ENCODE measurements around the gene EVL.
"Not testable (repeated sequence)": the region's sequence is repeated elsewhere in the genome, so short reads cannot be mapped to it uniquely, and the experiment has no call there.

The EVL gene

DNA sequence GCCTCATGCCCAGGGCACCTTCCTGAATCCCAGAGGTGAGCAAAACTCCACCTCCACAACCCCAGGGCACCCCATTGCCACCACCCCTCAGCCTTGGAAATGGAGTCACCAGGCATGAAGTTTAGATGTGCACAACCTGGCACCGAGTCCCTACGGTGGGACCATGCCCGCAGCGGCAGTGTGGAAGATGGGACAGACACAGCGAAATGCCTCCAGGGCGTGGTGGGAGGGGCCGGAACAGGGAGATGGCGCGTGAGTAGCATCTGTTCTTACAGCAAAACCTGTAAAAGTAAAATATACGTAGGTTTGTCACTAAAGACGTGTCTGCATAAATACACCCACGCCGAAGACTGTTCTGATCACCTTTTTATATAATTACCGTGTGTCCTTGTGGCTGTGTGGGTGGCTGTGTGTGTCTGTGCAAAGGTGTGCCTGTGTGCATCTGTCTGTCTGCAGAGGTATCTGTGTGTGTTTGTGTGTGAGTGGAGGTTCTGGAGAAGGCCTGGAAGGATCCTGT lies 111.6 kb downstream of the EVL start:
- no peaks in the 10 kb centered on the region for H3K36me3 ChIP-seq (ENCODE audit: insufficient read depth, low read length)
- no peaks in the 10 kb centered on the region for H3K9me3 ChIP-seq (ENCODE audit: insufficient read depth, low read depth, low read length)
- H2AFZ ChIP-seq (ENCODE audit: low read length), result no peak overlapping the region
- H3K9me2 ChIP-seq (replicated peaks; ENCODE audit: low read depth, low read length), result no peaks in the 10 kb centered on the region
- H4K20me1 ChIP-seq (ENCODE audit: insufficient read depth, low read length, poor library complexity, severe bottlenecking), result no peaks in the 10 kb centered on the region
- H3K79me2 ChIP-seq (ENCODE audit: insufficient read depth, low read length), result no peaks in the 10 kb centered on the region
- H3F3A ChIP-seq (ENCODE audit: low read depth), result no peaks in the 10 kb centered on the region
- H3K4me1 ChIP-seq (ENCODE audit: insufficient read depth, low read length, poor library complexity, severe bottlenecking), result no peaks in the 10 kb centered on the region
- H3K9ac ChIP-seq (ENCODE audit: low read depth, low read length, poor library complexity, severe bottlenecking), result no peak overlapping the region
- no peak overlapping the region for H3K4me2 ChIP-seq (ENCODE audit: low read depth, low read length, poor library complexity, severe bottlenecking)
- TF ChIP-seq, protein P1, sequence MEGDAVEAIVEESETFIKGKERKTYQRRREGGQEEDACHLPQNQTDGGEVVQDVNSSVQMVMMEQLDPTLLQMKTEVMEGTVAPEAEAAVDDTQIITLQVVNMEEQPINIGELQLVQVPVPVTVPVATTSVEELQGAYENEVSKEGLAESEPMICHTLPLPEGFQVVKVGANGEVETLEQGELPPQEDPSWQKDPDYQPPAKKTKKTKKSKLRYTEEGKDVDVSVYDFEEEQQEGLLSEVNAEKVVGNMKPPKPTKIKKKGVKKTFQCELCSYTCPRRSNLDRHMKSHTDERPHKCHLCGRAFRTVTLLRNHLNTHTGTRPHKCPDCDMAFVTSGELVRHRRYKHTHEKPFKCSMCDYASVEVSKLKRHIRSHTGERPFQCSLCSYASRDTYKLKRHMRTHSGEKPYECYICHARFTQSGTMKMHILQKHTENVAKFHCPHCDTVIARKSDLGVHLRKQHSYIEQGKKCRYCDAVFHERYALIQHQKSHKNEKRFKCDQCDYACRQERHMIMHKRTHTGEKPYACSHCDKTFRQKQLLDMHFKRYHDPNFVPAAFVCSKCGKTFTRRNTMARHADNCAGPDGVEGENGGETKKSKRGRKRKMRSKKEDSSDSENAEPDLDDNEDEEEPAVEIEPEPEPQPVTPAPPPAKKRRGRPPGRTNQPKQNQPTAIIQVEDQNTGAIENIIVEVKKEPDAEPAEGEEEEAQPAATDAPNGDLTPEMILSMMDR (conservative IDR thresholded peaks at IDR 0.05; ENCODE audit: low read length), result no peak
- no peak for TF ChIP-seq EZH2phosphoT487 (IDR thresholded peaks at IDR 0.05; ENCODE audit: borderline replicate concordance)
- no peak overlapping the region for H3K4me3 ChIP-seq (ENCODE audit: low read length, poor library complexity, severe bottlenecking)
- H3K27me3 ChIP-seq (ENCODE audit: insufficient read depth, low read length, poor library complexity, severe bottlenecking), result no peaks in the 10 kb centered on the region

DNA sequence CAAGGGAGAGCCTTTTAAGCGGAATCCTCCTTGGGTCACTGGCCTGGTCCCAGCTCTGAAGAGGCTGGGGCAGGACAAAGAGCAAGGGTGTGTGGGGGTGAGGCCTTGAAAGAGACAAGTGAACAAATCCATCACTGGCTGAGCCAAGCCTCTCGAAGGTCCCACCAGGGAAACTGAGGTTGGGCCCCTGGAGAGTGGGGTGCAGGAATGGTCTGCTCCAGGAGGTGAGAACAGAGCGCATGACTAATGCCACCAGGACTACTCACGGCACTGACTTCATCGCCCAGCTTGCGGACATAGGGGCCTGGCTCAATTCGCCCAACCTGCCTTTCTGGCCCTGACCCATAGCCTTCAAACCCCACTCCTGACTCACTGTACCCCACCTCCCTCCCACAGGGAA lies 113.5 kb downstream of the EVL start:
- Histone ChIP-seq H3K4me2 (ENCODE audit: low read depth, low read length, poor library complexity, severe bottlenecking) (no peak overlapping the region), H3K79me2 (ENCODE audit: insufficient read depth, low read length) (no peaks in the 10 kb centered on the region), H3K4me1 (ENCODE audit: insufficient read depth, low read length, poor library complexity, severe bottlenecking) (no peaks in the 10 kb centered on the region), H2AFZ (ENCODE audit: low read length) (no peak overlapping the region), H3F3A (ENCODE audit: low read depth) (no peaks in the 10 kb centered on the region), H3K36me3 (ENCODE audit: insufficient read depth, low read length) (no peaks in the 10 kb centered on the region), H3K27me3 (ENCODE audit: insufficient read depth, low read length, poor library complexity, severe bottlenecking) (no peaks in the 10 kb centered on the region), H3K9ac (ENCODE audit: low read depth, low read length, poor library complexity, severe bottlenecking) (no peak overlapping the region), H3K4me3 (ENCODE audit: low read length, poor library complexity, severe bottlenecking) (no peak overlapping the region), H3K9me2 (replicated peaks; ENCODE audit: low read depth, low read length) (no peaks in the 10 kb centered on the region), H4K20me1 (ENCODE audit: insufficient read depth, low read length, poor library complexity, severe bottlenecking) (no peaks in the 10 kb centered on the region), H3K9me3 (ENCODE audit: insufficient read depth, low read depth, low read length) (no peaks in the 10 kb centered on the region)
- no peak for TF ChIP-seq EZH2phosphoT487 (IDR thresholded peaks at IDR 0.05; ENCODE audit: borderline replicate concordance)
- TF ChIP-seq, protein P1 (conservative IDR thresholded peaks at IDR 0.05; ENCODE audit: low read length), result no peak

DNA sequence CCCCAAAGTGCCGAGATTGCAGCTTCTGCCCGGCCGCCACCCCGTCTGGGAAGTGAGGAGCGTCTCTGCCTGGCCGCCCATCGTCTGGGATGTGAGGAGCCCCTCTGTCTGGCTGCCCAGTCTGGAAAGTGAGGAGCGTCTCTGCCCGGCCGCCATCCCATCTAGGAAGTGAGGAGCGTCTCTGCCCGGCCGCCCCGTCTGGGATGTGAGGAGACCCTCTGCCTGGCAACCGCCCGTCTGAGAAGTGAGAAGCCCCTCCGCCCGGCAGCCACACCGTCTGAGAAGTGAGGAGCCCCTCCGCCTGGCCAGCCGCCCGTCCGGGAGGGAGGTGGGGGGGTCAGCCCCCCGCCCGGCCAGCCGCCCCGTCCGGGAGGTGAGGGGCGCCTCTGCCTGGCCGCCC lies 115.4 kb downstream of the EVL start:
- H4K20me1 ChIP-seq (ENCODE audit: insufficient read depth, low read length, poor library complexity, severe bottlenecking); H3K4me3 ChIP-seq (ENCODE audit: low read length, poor library complexity, severe bottlenecking); H3K9me3 ChIP-seq (ENCODE audit: insufficient read depth, low read depth, low read length); H3K4me1 ChIP-seq (ENCODE audit: insufficient read depth, low read length, poor library complexity, severe bottlenecking); H3F3A ChIP-seq (ENCODE audit: low read depth); H2AFZ ChIP-seq (ENCODE audit: low read length); H3K36me3 ChIP-seq (ENCODE audit: insufficient read depth, low read length); H3K27me3 ChIP-seq (ENCODE audit: insufficient read depth, low read length, poor library complexity, severe bottlenecking); H3K79me2 ChIP-seq (ENCODE audit: insufficient read depth, low read length); H3K4me2 ChIP-seq (ENCODE audit: low read depth, low read length, poor library complexity, severe bottlenecking); H3K9ac ChIP-seq (ENCODE audit: low read depth, low read length, poor library complexity, severe bottlenecking); H3K9me2 ChIP-seq (replicated peaks; ENCODE audit: low read depth, low read length): not testable (repeated sequence)

DNA sequence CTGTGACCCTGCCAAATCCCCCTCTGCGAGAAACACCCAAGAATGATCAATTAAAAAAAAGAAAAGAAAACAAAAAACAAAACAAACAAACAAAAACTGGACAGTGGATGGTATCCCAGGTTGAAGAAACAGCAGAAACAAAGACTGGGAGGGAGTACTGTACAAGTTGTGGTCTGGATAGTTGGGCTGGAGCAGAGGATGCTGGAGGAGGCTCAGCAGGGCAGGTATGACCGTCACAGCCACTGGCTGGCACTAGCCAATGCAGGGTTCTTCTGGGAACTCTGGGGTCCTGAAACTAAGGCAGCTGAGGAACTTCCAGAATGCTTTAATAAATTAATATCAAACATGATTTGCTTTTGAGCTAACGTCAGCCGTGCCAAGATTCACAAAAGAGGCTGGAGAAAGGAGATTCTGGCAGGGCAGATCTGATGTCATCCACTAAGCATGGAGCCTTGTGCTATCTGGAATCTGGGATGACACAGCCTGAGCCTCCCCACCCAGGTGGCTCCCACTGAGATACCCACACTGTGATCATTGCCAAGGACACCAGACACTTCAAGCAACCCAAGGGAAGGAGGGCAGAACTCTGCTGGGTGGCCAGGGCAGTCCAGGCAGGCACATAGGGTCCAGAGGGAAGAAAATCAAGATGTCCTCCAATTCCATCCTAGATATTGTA lies 116.8 kb downstream of the EVL start:
- not testable (repeated sequence) for H3K4me1 ChIP-seq (ENCODE audit: insufficient read depth, low read length, poor library complexity, severe bottlenecking); H3K9ac ChIP-seq (ENCODE audit: low read depth, low read length, poor library complexity, severe bottlenecking); H4K20me1 ChIP-seq (ENCODE audit: insufficient read depth, low read length, poor library complexity, severe bottlenecking); H2AFZ ChIP-seq (ENCODE audit: low read length); H3K9me2 ChIP-seq (replicated peaks; ENCODE audit: low read depth, low read length); H3K27me3 ChIP-seq (ENCODE audit: insufficient read depth, low read length, poor library complexity, severe bottlenecking); H3K4me3 ChIP-seq (ENCODE audit: low read length, poor library complexity, severe bottlenecking); H3K9me3 ChIP-seq (ENCODE audit: insufficient read depth, low read depth, low read length); H3F3A ChIP-seq (ENCODE audit: low read depth); H3K36me3 ChIP-seq (ENCODE audit: insufficient read depth, low read length); H3K4me2 ChIP-seq (ENCODE audit: low read depth, low read length, poor library complexity, severe bottlenecking); H3K79me2 ChIP-seq (ENCODE audit: insufficient read depth, low read length)

All from Loucy (cell line).